ENCODE data around the gene CYTH4.

DNA sequence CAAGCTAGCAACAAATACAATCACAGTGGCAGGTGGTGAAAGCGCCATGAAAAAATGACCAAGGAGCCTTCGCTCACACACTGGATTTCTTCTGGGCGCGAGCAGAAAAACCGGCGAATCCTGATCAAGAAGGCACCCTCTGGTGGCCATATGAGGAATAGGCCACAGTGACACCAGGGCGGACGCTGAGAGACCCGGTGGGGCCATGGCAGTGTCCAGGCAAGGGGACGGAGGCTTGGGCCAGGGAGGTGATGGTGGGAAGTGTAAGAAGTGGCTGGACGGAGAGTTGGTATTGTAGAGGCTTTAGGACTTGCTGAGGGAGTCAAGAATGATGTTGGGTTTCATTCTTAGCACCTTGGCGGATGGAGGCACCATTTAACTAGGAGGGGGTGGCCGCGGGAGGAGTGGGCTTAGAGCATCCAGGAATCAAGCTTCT is 21.4 kb upstream of the CYTH4 start:
- TF ChIP-seq EZH2 (IDR thresholded peaks at IDR 0.05) (no peak), POLR2AphosphoS5 (IDR thresholded peaks at IDR 0.05; ENCODE audit: borderline replicate concordance, low read depth, low read length) (no peak)
